Endothelial cell of umbilical vein (primary cell): ENCODE results near the gene CMIP. TPM values are rescaled to one million over a fixed set of nuclear protein-coding genes. Genes with fewer than 3 reads are reported as not detected.

Experiments used
- BruUV-seq: library from RNA; stranded (reverse); fragments of 400-500 nt; replicated peaks from 2 replicates; lab custom pipeline; 2021; lab: Mats Ljungman, UMichigan
- CTCF ChIA-PET: fragments of 300-600, 350-600 bp; sonication (Branson Sonifier 250); formaldehyde crosslinking; loops from one replicate; lab custom pipeline; 2021; ENCODE audit warnings: antibody characterized with exemption, inconsistent platforms; lab: Charles Lee
- POLR2A ChIA-PET: fragments of 300-600, 350-600 bp; sonication (Branson Sonifier 250); formaldehyde crosslinking; loops from one replicate; lab custom pipeline; 2021; ENCODE audit warnings: antibody characterized with exemption, inconsistent platforms; lab: Charles Lee
- DNase-seq: peaks from one replicate; pipeline ENCODE4 v3.0.0-alpha.2; 2011; ENCODE audit warnings: low read depth, low spot score
- FAIRE-seq: peaks from 2 replicates; lab custom pipeline; 2011; peaks lifted over from hg19 to GRCh38; lab: Jason Lieb, UNC
- H2AFZ ChIP-seq: 2 replicates; pipeline ENCODE4 v1.6.0; 2012; ENCODE audit warnings: low read depth, low read length, control low read depth, inconsistent platforms
- H3K27ac ChIP-seq: 2 replicates; pipeline ENCODE4 v1.5.1; 2011; ENCODE audit warnings: low read depth, mild to moderate bottlenecking, control low read depth, low read length, moderate library complexity; ENCODE audit not compliant: insufficient read depth
- H3K27me3 ChIP-seq, 2 experiments: 2 replicates each; pipeline versions ENCODE4 v1.6.0 to v1.6.1; 2011; ENCODE audit warnings: low read length in 2 of 2, mixed read lengths in 1 of 2; ENCODE audit not compliant: control insufficient read depth in 2 of 2, insufficient read depth in 2 of 2
- H3K36me3 ChIP-seq, 2 experiments: 2 replicates in 1 of 2; 3 replicates in 1 of 2; pipeline ENCODE4 v1.5.1; 2011; ENCODE audit warnings: low read length in 2 of 2, mild to moderate bottlenecking in 1 of 2, moderate library complexity in 1 of 2; ENCODE audit not compliant: control insufficient read depth in 2 of 2, insufficient read depth in 2 of 2; ENCODE audit errors: extremely low read depth in 1 of 2
- H3K4me1 ChIP-seq: 3 replicates; pipeline ENCODE4 v1.5.1; 2011; ENCODE audit warnings: mild to moderate bottlenecking, low read length; ENCODE audit not compliant: control insufficient read depth, insufficient read depth; ENCODE audit errors: extremely low read depth
- H3K4me2 ChIP-seq: 2 replicates; pipeline ENCODE4 v1.6.1; 2011; ENCODE audit warnings: low read length, control low read depth, mixed read lengths; ENCODE audit not compliant: insufficient read depth
- H3K4me3 ChIP-seq, 3 experiments: fragments of 200-600 bp in 1 of 3; sonication (generic), shearing (Covaris generic) in 1 of 3; replicated peaks in 1 of 3; 2 replicates each; pipeline ENCODE4 v1.5.1; 2011 to 2016; ENCODE audit warnings: control low read depth in 3 of 3, low read length in 3 of 3, mild to moderate bottlenecking in 2 of 3, inconsistent platforms in 1 of 3, low read depth in 1 of 3, moderate library complexity in 1 of 3; ENCODE audit not compliant: insufficient read depth in 1 of 3
- H3K79me2 ChIP-seq: 2 replicates; pipeline ENCODE4 v1.6.0; 2012; ENCODE audit warnings: low read length, inconsistent platforms; ENCODE audit not compliant: control insufficient read depth, insufficient read depth
- H3K9ac ChIP-seq: replicated peaks from 2 replicates; pipeline ENCODE3; 2011; ENCODE audit warnings: low read length, control low read depth; ENCODE audit not compliant: insufficient read depth; ENCODE audit errors: extremely low read depth
- H3K9me1 ChIP-seq: replicated peaks from 3 replicates; pipeline ENCODE4 v1.6.0; 2011; ENCODE audit warnings: mild to moderate bottlenecking, low read length; ENCODE audit not compliant: control insufficient read depth, insufficient read depth; ENCODE audit errors: extremely low read depth
- H3K9me3 ChIP-seq: replicated peaks from 2 replicates; pipeline ENCODE4 v1.5.1; 2012; ENCODE audit warnings: low read length, inconsistent platforms; ENCODE audit not compliant: control insufficient read depth, insufficient read depth
- H4K20me1 ChIP-seq: replicated peaks from 2 replicates; pipeline ENCODE3; 2011; ENCODE audit warnings: mild to moderate bottlenecking, low read length; ENCODE audit not compliant: control insufficient read depth, insufficient read depth; ENCODE audit errors: extremely low read depth
- EZH2 ChIP-seq: IDR thresholded peaks from 2 replicates; pipeline ENCODE4 v1.6.1; 2012; ENCODE audit warnings: borderline replicate concordance, low read depth, mild to moderate bottlenecking, moderate library complexity, low read length, inconsistent platforms; ENCODE audit not compliant: severe bottlenecking
- FOS ChIP-seq: IDR thresholded peaks from 2 replicates; pipeline ENCODE4 v1.6.1; 2011; ENCODE audit warnings: mild to moderate bottlenecking, low read length, moderate library complexity, borderline replicate concordance; ENCODE audit not compliant: insufficient read depth
- GATA2 ChIP-seq: IDR thresholded peaks from 2 replicates; pipeline ENCODE4 v1.7.0; 2011; ENCODE audit warnings: low read depth, mild to moderate bottlenecking, moderate library complexity, mixed read lengths, low read length; ENCODE audit not compliant: insufficient read length, insufficient read depth
- JUN ChIP-seq: IDR thresholded peaks from 2 replicates; pipeline ENCODE4 v1.6.1; 2011; ENCODE audit warnings: borderline replicate concordance, low read depth; ENCODE audit not compliant: insufficient read length, insufficient read depth
- MYC ChIP-seq: IDR thresholded peaks from one replicate; pipeline ENCODE4 v1.6.1; 2011; ENCODE audit warnings: mild to moderate bottlenecking, low read depth, low read length
- POLR2A ChIP-seq: IDR thresholded peaks from 2 replicates; pipeline ENCODE4 v1.6.1; 2012; ENCODE audit warnings: low read depth, mild to moderate bottlenecking, control low read depth, low read length
- POLR2AphosphoS5 ChIP-seq: IDR thresholded peaks from 2 replicates; pipeline ENCODE4 v1.6.1; 2012; ENCODE audit warnings: low read depth, mild to moderate bottlenecking, control low read depth, low read length, moderate library complexity; ENCODE audit not compliant: insufficient read depth
- dilution Hi-C: fragments of 300-500 bp; cut with MboI; formaldehyde crosslinking; loops from one replicate; pipeline ENCODE4 v1.15.0; 2019; ENCODE audit warnings: low sequenced_read_pairs; ENCODE audit not compliant: extremely low pct_ligation_motif_present
- intact Hi-C: fragments of 100-400 bp; cut with micrococcal nuclease; formaldehyde crosslinking; loops from one replicate; pipeline ENCODE4 v1.10.0; 2022
- polyA plus RNA-seq, 4 experiments: library from polyadenylated mRNA; depleted of rRNA in 3 of 4; stranded (reverse) in 3 of 4; unstranded in 1 of 4; fragments of >200 nt; gene quantifications; 2 replicates each; pipeline versions ENCODE4 v1.2.1 to v1.2.3, GENCODE V29; 2011 to 2012; ENCODE audit warnings: missing spikeins in 1 of 4
- total RNA-seq: library from RNA; stranded (reverse); gene quantifications from 2 replicates; pipeline ENCODE4 v1.2.3, GENCODE V29; 2021
- TF ChIP-seq, protein P1 (sequence below): IDR thresholded peaks from 2 replicates; pipeline ENCODE4 v1.6.1; 2011; ENCODE audit not compliant: insufficient read depth, insufficient read length
- TF ChIP-seq, protein P2 (sequence below), 2 donors: IDR thresholded peaks; 1 replicate in 1 of 2; 2 replicates in 1 of 2; pipeline ENCODE4 v1.5.1; 2011; ENCODE audit warnings: low read length in 2 of 2, mild to moderate bottlenecking in 2 of 2, moderate library complexity in 2 of 2, control low read depth in 1 of 2, inconsistent platforms in 1 of 2, low read depth in 1 of 2; ENCODE audit not compliant: insufficient read depth in 1 of 2; ENCODE audit errors: extremely low read depth in 1 of 2

The CMIP gene
- total and polyA plus RNA-seq, 2 donors (not counting 3 experiments of a cell fraction or from before 2014, with no cell fraction given): 29.0 to 101 TPM

DNA sequence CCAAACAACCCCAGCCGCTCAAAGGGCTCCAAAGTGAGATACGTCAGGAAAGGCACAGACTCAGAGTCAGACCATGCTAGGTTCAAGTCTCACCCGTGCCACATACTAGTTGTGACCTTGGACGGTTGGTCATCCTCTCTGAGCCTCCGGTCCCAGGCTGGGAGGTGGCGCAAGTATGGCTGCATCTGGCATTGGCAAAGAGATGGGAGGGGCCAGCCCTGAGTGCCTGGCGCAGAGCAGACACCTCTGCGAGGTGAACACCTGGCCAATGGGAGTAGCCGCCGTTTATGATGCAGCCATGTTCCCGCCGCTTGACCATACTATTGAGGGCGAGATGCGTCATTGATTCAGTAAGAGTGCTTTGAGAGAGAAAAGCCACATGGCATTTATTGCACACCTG, 236.7 kb downstream of the CMIP start:
- no peak overlapping the region for H3K4me2 ChIP-seq
- no peaks in the 10 kb centered on the region for H3K9me1 ChIP-seq
- BruUV-seq: no TSS peak
- ChIA-PET CTCF (interaction anchor here (1.9 kb wide), 1 partner anchor 12 kb away, joined by 5 read pairs; no protein-coding TSS in a partner anchor), POLR2A (no interaction called here)
- no peaks in the 10 kb centered on the region for H4K20me1 ChIP-seq
- intact Hi-C loops (no loop called here), dilution Hi-C loops (no loop called here)
- TF ChIP-seq POLR2A (no peak), GATA2 (no peak), FOS (no peak), POLR2AphosphoS5 (no peak), EZH2 (no peak), MYC (no peak), JUN (no peak)
- TF ChIP-seq, protein P1, sequence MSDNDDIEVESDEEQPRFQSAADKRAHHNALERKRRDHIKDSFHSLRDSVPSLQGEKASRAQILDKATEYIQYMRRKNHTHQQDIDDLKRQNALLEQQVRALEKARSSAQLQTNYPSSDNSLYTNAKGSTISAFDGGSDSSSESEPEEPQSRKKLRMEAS: no peak
- TF ChIP-seq, protein P2, sequence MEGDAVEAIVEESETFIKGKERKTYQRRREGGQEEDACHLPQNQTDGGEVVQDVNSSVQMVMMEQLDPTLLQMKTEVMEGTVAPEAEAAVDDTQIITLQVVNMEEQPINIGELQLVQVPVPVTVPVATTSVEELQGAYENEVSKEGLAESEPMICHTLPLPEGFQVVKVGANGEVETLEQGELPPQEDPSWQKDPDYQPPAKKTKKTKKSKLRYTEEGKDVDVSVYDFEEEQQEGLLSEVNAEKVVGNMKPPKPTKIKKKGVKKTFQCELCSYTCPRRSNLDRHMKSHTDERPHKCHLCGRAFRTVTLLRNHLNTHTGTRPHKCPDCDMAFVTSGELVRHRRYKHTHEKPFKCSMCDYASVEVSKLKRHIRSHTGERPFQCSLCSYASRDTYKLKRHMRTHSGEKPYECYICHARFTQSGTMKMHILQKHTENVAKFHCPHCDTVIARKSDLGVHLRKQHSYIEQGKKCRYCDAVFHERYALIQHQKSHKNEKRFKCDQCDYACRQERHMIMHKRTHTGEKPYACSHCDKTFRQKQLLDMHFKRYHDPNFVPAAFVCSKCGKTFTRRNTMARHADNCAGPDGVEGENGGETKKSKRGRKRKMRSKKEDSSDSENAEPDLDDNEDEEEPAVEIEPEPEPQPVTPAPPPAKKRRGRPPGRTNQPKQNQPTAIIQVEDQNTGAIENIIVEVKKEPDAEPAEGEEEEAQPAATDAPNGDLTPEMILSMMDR (IDR thresholded peaks at IDR 0.05; ENCODE audit: extremely low read depth in 1 of 2, insufficient read depth in 1 of 2, low read depth in 1 of 2, low read length in 2 of 2): no peak
- H3K36me3 ChIP-seq: peaks cover 0 to 31% of the 10 kb centered on the region in 2 experiments
- no peak overlapping the region for H2AFZ ChIP-seq
- H3K4me1 ChIP-seq: peaks cover 20% of the 10 kb centered on the region
- no peaks in the 10 kb centered on the region for H3K79me2 ChIP-seq
- H3K27ac ChIP-seq: no peak overlapping the region
- DNase-seq (no peak), FAIRE-seq (no peak)
- H3K4me3 ChIP-seq: no peak overlapping the region
- no peaks in the 10 kb centered on the region for H3K27me3 ChIP-seq
- H3K9me3 ChIP-seq: no peaks in the 10 kb centered on the region
- H3K9ac ChIP-seq: no peak overlapping the region
